ENCODE results near the gene MAPRE3.
A peak's percentile ranks its signal among the peaks of the same experiment; 100 is the strongest.
"Not testable (repeated sequence)": the region's sequence is repeated elsewhere in the genome, so short reads cannot be mapped to it uniquely, and the experiment has no call there.

Gene MAPRE3

GRCh38 chr2:26970244-26970927, at the start of gene MAPRE3:
TSS of gene MAPRE3 (plus strand) at chr2:26970637. CDS start at chr2:27022219, 51,582 bp downstream.
- DNase-seq, result peak; percentile 72

- no peak for DNase-seq
Measured at GRCh38 chr2:26921323-26921722, 49.1 kb upstream of the MAPRE3 start.

DNA sequence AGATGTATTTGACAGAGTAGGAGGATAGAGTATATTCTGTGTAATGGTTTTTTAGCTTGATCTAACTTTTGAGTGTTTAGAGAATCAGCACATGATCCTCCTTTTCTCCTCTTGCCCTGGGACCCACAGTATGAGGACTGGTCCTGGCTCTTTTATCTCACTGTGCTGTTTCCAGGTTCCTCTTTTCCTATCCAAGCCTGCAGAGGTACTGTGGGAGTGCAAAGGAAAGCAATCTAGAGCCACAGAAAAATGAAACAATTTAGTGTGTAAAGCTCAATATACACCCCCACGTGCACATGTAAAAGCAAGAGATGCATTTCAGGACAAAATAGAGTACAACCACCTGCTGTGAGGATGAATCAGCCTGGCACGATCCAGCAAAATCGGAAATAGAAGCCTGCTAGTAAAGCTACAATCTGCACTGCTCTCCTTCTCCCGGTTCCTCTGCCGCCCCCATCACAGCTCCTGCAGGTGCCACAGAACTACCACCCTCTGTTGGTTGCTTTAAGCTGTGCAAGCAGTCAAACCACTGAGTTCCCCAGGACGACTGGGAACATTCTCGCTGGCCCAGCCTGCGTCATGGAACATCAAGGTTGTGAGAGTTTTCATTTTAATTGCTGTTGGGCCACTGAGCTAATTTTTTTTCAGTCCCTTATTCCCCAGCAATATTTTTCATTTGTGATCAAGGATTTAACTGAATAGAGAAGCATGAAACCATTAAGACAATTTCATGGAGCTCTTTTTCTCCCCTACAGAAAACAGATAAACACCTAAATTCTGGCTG, 47.8 kb upstream of the MAPRE3 start:
- DNase-seq, result peak; percentile 50

GRCh38 chr2:26923189-26923466, 47.3 kb upstream of the MAPRE3 start:
- not testable (repeated sequence) for DNase-seq

- DNase-seq, result no peak
Measured at GRCh38 chr2:26924731-26925099, 45.7 kb upstream of the MAPRE3 start.

DNA sequence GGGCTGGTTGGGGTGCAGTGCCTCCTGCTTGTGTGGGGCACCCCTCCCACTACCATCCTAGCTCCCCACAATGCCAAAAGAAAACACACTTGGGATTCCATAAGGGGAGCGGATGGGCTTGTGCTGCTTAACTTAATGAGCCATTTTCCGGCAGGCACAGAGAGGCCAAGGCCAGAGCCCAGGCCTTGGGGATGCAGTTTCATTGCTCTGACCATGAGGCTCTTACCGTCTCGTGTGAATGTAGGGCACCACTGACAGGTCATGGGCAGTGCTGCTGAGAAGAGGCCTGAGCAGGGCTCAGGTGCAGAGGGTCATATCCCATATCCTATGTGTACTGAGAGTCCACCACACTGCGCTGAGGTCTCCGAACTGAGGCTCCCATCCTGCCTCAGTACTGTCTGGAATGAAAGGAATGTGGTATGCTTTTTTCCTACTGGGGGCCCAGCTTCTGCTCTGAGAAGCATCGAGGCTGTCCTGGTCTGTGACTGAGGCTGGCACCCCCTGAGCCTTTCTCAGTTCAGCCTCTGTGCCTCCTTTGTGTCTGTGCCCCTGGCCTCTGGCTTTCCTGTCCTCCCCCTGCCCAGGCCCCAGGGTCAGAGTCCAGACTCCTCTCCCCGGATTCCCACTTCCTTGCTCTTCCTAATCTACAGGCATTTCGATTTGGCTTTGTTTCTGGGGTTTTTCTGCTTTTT, 45.2 kb upstream of the MAPRE3 start:
- DNase-seq, result no peak

DNA sequence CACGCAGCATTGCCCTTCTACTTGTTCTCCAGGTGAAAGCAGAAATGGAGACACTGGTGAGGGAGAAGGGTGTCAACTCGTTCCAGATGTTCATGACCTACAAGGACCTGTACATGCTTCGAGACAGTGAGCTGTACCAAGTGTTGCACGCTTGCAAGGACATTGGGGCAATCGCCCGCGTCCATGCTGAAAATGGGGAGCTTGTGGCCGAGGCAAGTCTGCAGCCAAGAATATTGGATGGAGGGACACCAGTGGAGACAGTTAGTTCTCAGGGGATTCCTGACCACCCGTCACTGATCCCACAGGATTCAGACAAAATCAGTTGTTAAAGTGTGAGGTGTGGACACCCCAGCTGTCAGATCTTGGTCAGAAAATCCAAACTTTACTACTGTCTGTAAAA, 43.2 kb upstream of the MAPRE3 start:
- DNase-seq, result no peak

GRCh38 chr2:26932974-26933373, 37.5 kb upstream of the MAPRE3 start:
- no peak for DNase-seq

DNA sequence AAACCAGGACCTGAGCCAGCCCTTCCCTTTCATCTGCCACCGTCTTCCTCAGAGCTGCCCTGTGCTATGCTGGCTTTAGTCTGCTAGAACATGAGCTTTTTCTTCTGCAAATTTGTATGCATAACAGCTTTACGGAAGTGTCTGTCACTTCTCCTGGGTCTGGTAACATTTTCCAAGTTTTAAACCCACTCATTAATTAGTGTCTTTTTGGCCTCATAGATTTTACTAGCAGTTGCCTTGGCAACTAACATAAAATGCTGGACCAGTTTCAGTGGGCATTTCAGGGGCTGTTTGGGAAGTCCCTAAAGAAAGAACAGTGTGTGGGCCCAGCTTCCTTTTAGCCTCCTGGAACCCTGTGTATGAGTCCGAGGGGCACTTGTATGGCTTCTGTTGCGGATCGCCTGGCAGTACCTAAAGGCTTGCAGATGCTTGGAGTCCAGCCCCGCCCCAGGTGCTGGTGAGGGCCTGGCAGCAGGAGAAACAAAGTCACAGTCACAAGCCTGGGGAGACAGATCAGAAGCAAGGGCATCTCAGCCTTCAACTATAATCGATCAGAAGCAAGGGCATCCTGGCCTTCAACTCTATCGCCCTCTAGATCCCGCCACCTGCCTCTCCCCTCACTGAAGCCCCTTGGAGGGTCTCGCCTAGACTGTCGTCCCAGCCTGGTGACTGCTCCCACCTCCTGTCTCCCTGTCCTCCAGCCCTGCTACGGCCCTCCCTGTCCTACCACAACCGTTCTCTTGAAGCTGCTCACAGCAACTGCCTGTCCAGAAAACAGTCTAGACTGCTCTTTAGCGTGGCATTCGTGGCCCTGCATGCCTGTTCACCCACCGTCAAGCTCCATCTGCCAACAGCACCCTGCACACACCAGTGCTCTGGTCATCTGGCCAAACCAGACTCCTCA, 36.8 kb upstream of the MAPRE3 start:
- DNase-seq, result no peak

GRCh38 chr2:26934335-26934724, 36.1 kb upstream of the MAPRE3 start:
- no peak for DNase-seq

DNA sequence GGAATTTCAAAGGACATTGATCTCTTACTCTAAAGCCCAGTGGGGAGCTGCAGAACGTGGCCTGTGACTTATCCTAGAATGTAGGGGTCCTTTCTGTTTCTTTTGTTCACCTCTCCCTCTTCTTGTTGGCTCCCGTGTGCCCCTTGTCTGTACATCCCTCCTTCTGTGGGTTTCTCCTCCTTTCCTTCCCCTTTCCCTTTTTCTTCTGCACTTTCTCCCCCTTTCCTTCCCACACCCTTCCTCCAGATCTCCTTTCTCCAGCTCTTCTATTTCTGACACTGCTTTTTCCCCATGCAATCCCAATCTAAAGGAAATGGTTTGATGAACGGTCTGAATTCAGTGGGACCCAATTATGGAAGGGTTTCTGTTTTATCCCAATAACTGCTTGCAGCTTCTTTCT, 35.5 kb upstream of the MAPRE3 start:
- DNase-seq, result no peak

DNA sequence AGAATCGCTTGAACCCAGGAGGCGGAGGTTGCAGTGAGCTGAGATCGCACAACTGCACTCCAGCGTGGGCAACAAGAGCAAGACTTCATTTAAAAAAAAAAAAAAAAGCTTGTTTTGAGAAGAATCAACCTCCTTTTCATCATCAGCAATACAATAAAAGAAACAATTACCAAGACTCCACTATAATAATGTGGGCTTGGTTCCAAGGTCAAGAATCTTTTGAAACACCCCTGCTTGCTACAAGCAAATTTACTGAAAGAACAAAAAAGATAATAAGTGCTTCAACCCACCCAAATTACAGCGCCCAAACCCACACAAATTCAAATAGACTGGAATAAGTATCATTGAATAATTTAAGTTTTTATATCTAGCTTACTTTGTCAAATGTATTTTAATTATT, 33.6 kb upstream of the MAPRE3 start:
- DNase-seq, result no peak

- DNase-seq, result no peak
Measured at GRCh38 chr2:26938399-26939118, 31.9 kb upstream of the MAPRE3 start.

DNA sequence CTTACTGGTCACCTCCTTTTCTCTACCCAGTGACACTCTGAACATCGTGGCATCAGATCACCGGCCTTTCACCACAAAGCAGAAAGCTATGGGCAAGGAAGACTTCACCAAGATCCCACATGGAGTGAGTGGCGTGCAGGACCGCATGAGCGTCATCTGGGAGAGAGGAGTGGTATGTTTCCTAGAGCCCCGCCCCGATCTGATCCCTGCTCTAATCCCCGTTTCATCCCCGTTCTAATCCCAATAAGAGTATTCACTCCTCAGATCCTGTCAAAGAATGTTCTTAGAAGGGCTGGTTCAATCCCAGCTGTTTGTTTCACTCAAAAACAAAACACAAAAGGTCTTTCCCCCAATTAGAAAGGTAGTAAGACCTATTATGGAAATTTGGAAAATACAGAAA, 30.4 kb upstream of the MAPRE3 start:
- DNase-seq, result no peak

DNA sequence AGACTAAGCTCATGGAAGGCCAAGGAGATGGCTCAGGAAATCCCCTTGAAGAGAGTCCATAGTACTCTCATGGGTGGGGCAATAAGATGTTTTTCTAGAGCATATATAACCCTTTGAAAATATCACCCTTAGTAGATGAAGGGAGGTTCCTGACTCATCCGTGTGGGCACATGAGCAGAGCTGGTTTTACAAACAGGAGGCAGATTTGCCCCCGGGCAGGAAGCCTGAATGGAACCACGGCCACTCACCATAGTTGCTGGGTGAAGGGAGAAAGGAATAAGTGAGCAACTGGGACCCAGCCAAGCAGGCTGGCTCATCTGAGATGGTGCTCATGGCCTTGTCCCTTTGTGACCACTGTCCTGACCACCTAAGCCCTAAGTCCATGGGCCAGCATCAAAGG, 29.0 kb upstream of the MAPRE3 start:
- no peak for DNase-seq

DNA sequence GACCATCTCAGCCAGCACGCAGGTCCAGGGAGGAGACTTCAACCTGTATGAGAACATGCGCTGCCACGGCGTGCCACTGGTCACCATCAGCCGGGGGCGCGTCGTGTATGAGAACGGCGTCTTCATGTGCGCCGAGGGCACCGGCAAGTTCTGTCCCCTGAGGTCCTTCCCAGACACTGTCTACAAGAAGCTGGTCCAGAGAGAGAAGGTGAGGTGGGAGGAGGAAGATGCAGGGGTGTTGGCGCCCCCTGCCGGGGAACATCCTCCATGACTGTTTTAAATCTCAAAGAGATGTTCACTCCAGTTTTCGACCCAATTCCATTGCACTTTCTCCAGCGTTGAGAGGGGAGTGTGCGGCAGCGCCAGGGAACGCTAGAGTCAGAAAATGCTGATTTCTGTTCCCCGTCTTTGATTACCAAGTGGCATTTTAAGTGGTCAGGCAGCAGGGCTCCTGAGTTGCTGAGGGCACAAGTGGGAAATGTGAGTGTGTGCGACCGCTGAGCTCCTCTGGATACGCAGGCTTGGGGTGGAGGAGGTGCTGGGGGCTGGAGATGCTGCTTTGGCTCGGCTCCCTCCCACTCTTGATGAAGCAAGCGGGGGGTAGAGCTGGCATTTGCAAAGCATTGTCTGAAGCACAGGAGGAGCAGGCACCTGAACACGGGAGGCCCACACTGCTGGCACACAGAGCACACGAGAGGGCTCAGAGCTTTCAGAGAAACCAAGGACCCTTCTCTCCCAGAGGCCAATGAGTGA, 27.7 kb upstream of the MAPRE3 start:
- DNase-seq, result peak; percentile 57

- DNase-seq, result no peak
Measured at GRCh38 chr2:26945991-26946750, 24.3 kb upstream of the MAPRE3 start.

- DNase-seq, result no peak
Measured at GRCh38 chr2:26946841-26947784, 23.3 kb upstream of the MAPRE3 start.

GRCh38 chr2:26948800-26949199, 21.6 kb upstream of the MAPRE3 start:
- DNase-seq, result no peak

- DNase-seq, result no peak
Measured at GRCh38 chr2:26950246-26950645, 20.2 kb upstream of the MAPRE3 start.
